IPS-20b (cell line): Measurements from ENCODE around the gene VAC14.

ENCODE experiments used
- H3K27ac ChIP-seq: one replicate; pipeline ENCODE4 v1.5.1; 2013; ENCODE audit warnings: low read length
- H3K27me3 ChIP-seq: 2 replicates; pipeline ENCODE4 v1.6.1; 2013; ENCODE audit warnings: mild to moderate bottlenecking, low read length, inconsistent platforms; ENCODE audit not compliant: insufficient read depth
- H3K36me3 ChIP-seq: 2 replicates; pipeline ENCODE4 v1.6.1; 2013; ENCODE audit warnings: low read depth, mild to moderate bottlenecking, inconsistent platforms, low read length, moderate library complexity; ENCODE audit not compliant: insufficient read depth
- H3K4me1 ChIP-seq: 2 replicates; pipeline ENCODE4 v1.6.1; 2013; ENCODE audit warnings: mild to moderate bottlenecking, control low read depth, inconsistent platforms, low read length, moderate library complexity; ENCODE audit not compliant: insufficient read depth
- H3K4me3 ChIP-seq: 2 replicates; pipeline ENCODE4 v1.5.1; 2013; ENCODE audit warnings: mild to moderate bottlenecking, low read length, inconsistent platforms
- H3K9ac ChIP-seq: 2 replicates; pipeline ENCODE4 v1.6.1; 2013; ENCODE audit warnings: low read depth, mild to moderate bottlenecking, inconsistent platforms, low read length, moderate library complexity
- H3K9me3 ChIP-seq: 2 replicates; pipeline ENCODE4 v1.6.1; 2013; ENCODE audit warnings: mild to moderate bottlenecking, low read depth, low read length, inconsistent platforms; ENCODE audit not compliant: insufficient read depth

Gene VAC14

GRCh38 chr16:70691223-70692129 lies 109.5 kb downstream of the VAC14 start:
- no peak overlapping the region for H3K9ac ChIP-seq
- H3K27ac ChIP-seq, result no peak overlapping the region
- no peak overlapping the region for H3K4me3 ChIP-seq
- peaks cover 5% of the 10 kb centered on the region; the same call in 1 of the 2 replicates for H3K27me3 ChIP-seq
- no peaks in the 10 kb centered on the region for H3K9me3 ChIP-seq
- H3K4me1 ChIP-seq, result peaks cover 29% of the 10 kb centered on the region
- no peaks in the 10 kb centered on the region for H3K36me3 ChIP-seq

GRCh38 chr16:70689970-70690891 lies 110.7 kb downstream of the VAC14 start:
- no peaks in the 10 kb centered on the region for H3K36me3 ChIP-seq
- peaks cover 21% of the 10 kb centered on the region for H3K4me1 ChIP-seq
- no peak overlapping the region for H3K4me3 ChIP-seq
- no peaks in the 10 kb centered on the region for H3K9me3 ChIP-seq
- no peak overlapping the region for H3K9ac ChIP-seq
- H3K27ac ChIP-seq, result no peak overlapping the region
- peaks cover 10% of the 10 kb centered on the region; the same call in 1 of the 2 replicates for H3K27me3 ChIP-seq

- Histone ChIP-seq H3K36me3 (no peaks in the 10 kb centered on the region), H3K9ac (no peak overlapping the region), H3K4me1 (peaks cover 20% of the 10 kb centered on the region; the same call in 1 of the 2 replicates), H3K4me3 (no peak overlapping the region), H3K27me3 (peaks cover 17% of the 10 kb centered on the region; the same call in 1 of the 2 replicates), H3K27ac (no peak overlapping the region), H3K9me3 (no peaks in the 10 kb centered on the region)
These were observed 111.7 kb downstream of the VAC14 start for GRCh38 chr16:70689035-70689969.

GRCh38 chr16:70688246-70688742 lies 112.7 kb downstream of the VAC14 start:
- Histone ChIP-seq H3K36me3 (no peaks in the 10 kb centered on the region), H3K9me3 (no peaks in the 10 kb centered on the region), H3K27me3 (peaks cover 17% of the 10 kb centered on the region; the same call in 1 of the 2 replicates), H3K9ac (0 out of 2 replicates have a peak overlapping the region, but pooled peaks have one; percentile 12), H3K4me3 (no peak overlapping the region), H3K4me1 (peaks cover 12% of the 10 kb centered on the region; the same call in 1 of the 2 replicates), H3K27ac (no peak overlapping the region)

GRCh38 chr16:70687671-70688245 lies 113.2 kb downstream of the VAC14 start:
- no peaks in the 10 kb centered on the region for H3K36me3 ChIP-seq
- H3K4me3 ChIP-seq, result no peak overlapping the region
- no peak overlapping the region for H3K27ac ChIP-seq
- H3K9me3 ChIP-seq, result no peaks in the 10 kb centered on the region
- peaks cover 17% of the 10 kb centered on the region; the same call in 1 of the 2 replicates for H3K27me3 ChIP-seq
- H3K4me1 ChIP-seq, result peaks cover 12% of the 10 kb centered on the region; the same call in 1 of the 2 replicates
- H3K9ac ChIP-seq, result no peak overlapping the region

GRCh38 chr16:70687102-70687511 lies 113.9 kb downstream of the VAC14 start:
- Histone ChIP-seq H3K27ac (no peak overlapping the region), H3K36me3 (no peaks in the 10 kb centered on the region), H3K27me3 (peaks cover 17% of the 10 kb centered on the region; the same call in 1 of the 2 replicates), H3K4me3 (no peak overlapping the region), H3K9ac (no peak overlapping the region), H3K4me1 (peaks cover 12% of the 10 kb centered on the region; the same call in 1 of the 2 replicates), H3K9me3 (no peaks in the 10 kb centered on the region)

- H3K4me3 ChIP-seq, result peak overlapping the region; percentile 56; the same call in 1 of the 2 replicates
- peaks cover 17% of the 10 kb centered on the region; the same call in 1 of the 2 replicates for H3K27me3 ChIP-seq
- H3K9me3 ChIP-seq, result no peaks in the 10 kb centered on the region
- peak overlapping the region; percentile 21; the same call in 1 of the 2 replicates for H3K9ac ChIP-seq
- H3K27ac ChIP-seq, result no peak overlapping the region
- peaks cover 12% of the 10 kb centered on the region; the same call in 1 of the 2 replicates for H3K4me1 ChIP-seq
- H3K36me3 ChIP-seq, result no peaks in the 10 kb centered on the region
These were observed 114.4 kb downstream of the VAC14 start for GRCh38 chr16:70686376-70687101.

GRCh38 chr16:70685938-70686375 lies 115.0 kb downstream of the VAC14 start, which contains the start of gene MTSS2:
MTSS2 (minus strand) TSS chr16:70686053; CDS start chr16:70685791, 262 bp downstream.
- peak within 1 kb of the TSS; percentile 76 for H3K4me3 ChIP-seq
- no peaks in the 10 kb centered on the region for H3K9me3 ChIP-seq
- peaks cover 17% of the 10 kb centered on the region; the same call in 1 of the 2 replicates for H3K27me3 ChIP-seq
- H3K4me1 ChIP-seq, result peaks cover 12% of the 10 kb centered on the region; the same call in 1 of the 2 replicates
- no peak within 1 kb of the TSS for H3K27ac ChIP-seq
- H3K9ac ChIP-seq, result peak within 1 kb of the TSS; percentile 41; the same call in 1 of the 2 replicates
- no peaks in the 10 kb centered on the region for H3K36me3 ChIP-seq

GRCh38 chr16:70685061-70685937 lies 115.7 kb downstream of the VAC14 start:
- H3K9ac ChIP-seq, result peak overlapping the region; percentile 41; the same call in 1 of the 2 replicates
- H3K27ac ChIP-seq, result no peak overlapping the region
- peaks cover 12% of the 10 kb centered on the region; the same call in 1 of the 2 replicates for H3K4me1 ChIP-seq

More at GRCh38 chr16:70685061-70685937, 115.7 kb downstream of the VAC14 start:
- Histone ChIP-seq H3K9me3 (no peaks in the 10 kb centered on the region), H3K27me3 (peaks cover 17% of the 10 kb centered on the region; the same call in 1 of the 2 replicates), H3K4me3 (peak overlapping the region; percentile 76), H3K36me3 (no peaks in the 10 kb centered on the region)
